ENCODE results near the gene MCRIP2.

Gene MCRIP2

GRCh38 chr16:677316-678190, 35.9 kb downstream of the MCRIP2 start:
- TF ChIP-seq CTCF (conservative IDR thresholded peaks at IDR 0.05; ENCODE audit: low read depth), result no peak
- POLR2A ChIA-PET (ENCODE audit: low non-redundant PET), result no interaction called here
- peak overlapping the region; percentile 94 for H3K27ac ChIP-seq
- DNase-seq (ENCODE audit: low spot score), result no peak
- CTCF ChIA-PET, result interaction anchor here (0.6 to 1.3 kb wide), 3 partner anchors 10 to 28 kb away, joined by 3 to 6 read pairs (median 3); no protein-coding TSS in a partner anchor

DNA sequence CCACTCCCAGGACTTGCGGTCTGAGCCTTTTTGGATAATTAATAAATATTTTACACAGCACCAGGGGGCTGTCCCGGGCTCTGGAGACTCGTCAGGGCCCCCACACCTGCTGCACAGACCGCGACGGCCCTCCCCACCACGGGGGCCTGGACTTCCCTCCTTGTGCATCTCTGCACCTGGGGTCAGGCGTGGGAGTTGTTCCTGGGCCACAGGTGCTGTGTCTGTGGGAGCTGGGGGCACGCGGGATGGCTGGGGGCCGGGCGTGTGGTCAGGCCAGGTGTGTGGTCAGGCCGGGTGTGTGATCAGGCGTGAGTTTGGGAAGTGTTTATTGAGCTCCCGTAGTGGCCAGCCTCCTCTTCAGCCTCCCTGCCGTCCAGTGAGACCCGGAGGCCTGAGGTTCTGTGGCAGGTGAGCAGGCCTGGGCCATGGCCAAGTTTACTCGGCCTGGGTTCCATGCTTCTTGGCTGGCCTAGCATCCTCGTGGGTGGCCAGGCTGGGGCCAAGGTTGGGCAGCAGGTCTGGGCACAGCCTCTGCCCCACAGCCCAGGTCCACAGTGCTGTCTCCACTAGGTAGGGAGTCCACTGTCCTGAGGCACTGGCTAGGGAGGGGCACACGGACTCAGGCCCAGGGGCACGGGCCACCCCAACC, 36.7 kb downstream of the MCRIP2 start:
- POLR2A ChIA-PET (ENCODE audit: low non-redundant PET), result interaction anchor here (0.6 kb wide), 1 partner anchor 15 kb away, joined by 3 read pairs; no protein-coding TSS in a partner anchor
- no peak for TF ChIP-seq CTCF (conservative IDR thresholded peaks at IDR 0.05; ENCODE audit: low read depth)
- H3K27ac ChIP-seq, result peak overlapping the region; percentile 94
- DNase-seq (ENCODE audit: low spot score), result no peak
- CTCF ChIA-PET, result interaction anchor here (0.8 to 0.9 kb wide), 2 partner anchors 11 kb away, joined by 3 read pairs; no protein-coding TSS in a partner anchor

GRCh38 chr16:678858-679813, 37.5 kb downstream of the MCRIP2 start:
- DNase-seq (ENCODE audit: low spot score), result no peak
- POLR2A ChIA-PET (ENCODE audit: low non-redundant PET), result interaction anchor here (0.6 kb wide), 1 partner anchor 16 kb away, joined by 3 read pairs; no protein-coding TSS in a partner anchor
- no peak for TF ChIP-seq CTCF (conservative IDR thresholded peaks at IDR 0.05; ENCODE audit: low read depth)
- CTCF ChIA-PET, result interaction anchor here (0.8 to 0.9 kb wide), 2 partner anchors 10 to 12 kb away, joined by 3 read pairs; no protein-coding TSS in a partner anchor
- peak overlapping the region; percentile 94 for H3K27ac ChIP-seq

- ChIA-PET CTCF (interaction anchor here (1.1 kb wide), 1 partner anchor 19 kb away, joined by 4 read pairs; no protein-coding TSS in a partner anchor), POLR2A (ENCODE audit: low non-redundant PET) (no interaction called here)
- peak; percentile 79 for DNase-seq (ENCODE audit: low spot score)
- H3K27ac ChIP-seq, result peak within 1 kb of the TSS; percentile 94
- TF ChIP-seq CTCF (conservative IDR thresholded peaks at IDR 0.05; ENCODE audit: low read depth), result no peak
Observed at GRCh38 chr16:679814-680624, 38.4 kb downstream of the MCRIP2 start, which contains the start of gene STUB1. Gene STUB1, plus strand, starts transcription at chr16:680410. Its CDS starts 116 bp downstream, at chr16:680526.

DNA sequence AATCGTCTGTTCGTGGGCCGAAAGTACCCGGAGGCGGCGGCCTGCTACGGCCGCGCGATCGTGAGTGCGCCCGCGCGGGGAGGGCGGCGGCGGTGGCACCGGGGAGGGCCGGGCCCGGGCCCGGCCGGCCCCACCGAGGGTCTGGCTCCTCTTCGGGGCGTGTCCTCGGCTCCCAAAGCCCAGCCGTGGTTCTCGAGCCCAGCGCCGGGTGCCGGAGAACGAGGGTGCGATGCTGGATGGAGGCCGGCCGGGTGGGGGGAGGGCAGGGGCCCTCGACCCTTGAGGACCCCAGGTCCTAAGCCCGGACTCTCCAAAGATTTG, 39.0 kb downstream of the MCRIP2 start:
- peak overlapping the region; percentile 94 for H3K27ac ChIP-seq
- ChIA-PET CTCF (interaction anchor here (1.1 kb wide), 1 partner anchor 19 kb away, joined by 4 read pairs; no protein-coding TSS in a partner anchor), POLR2A (ENCODE audit: low non-redundant PET) (no interaction called here)
- DNase-seq (ENCODE audit: low spot score), result no peak
- TF ChIP-seq CTCF (conservative IDR thresholded peaks at IDR 0.05; ENCODE audit: low read depth), result no peak
